Activated naive CD8-positive, alpha-beta T cell treated with anti-CD3 and anti-CD28 coated beads, Interleukin-2, amount 50 U/mL, for 16 hours (primary cell): ENCODE measurements around the gene SPI1.
"Not testable (repeated sequence)": the region's sequence is repeated elsewhere in the genome, so short reads cannot be mapped to it uniquely, and the experiment has no call there.

Source experiments
- DNase-seq: peaks from one replicate; pipeline ENCODE4 v3.0.0-alpha.2; 2020; ENCODE audit warnings: low read depth, low spot score

The SPI1 gene

DNA sequence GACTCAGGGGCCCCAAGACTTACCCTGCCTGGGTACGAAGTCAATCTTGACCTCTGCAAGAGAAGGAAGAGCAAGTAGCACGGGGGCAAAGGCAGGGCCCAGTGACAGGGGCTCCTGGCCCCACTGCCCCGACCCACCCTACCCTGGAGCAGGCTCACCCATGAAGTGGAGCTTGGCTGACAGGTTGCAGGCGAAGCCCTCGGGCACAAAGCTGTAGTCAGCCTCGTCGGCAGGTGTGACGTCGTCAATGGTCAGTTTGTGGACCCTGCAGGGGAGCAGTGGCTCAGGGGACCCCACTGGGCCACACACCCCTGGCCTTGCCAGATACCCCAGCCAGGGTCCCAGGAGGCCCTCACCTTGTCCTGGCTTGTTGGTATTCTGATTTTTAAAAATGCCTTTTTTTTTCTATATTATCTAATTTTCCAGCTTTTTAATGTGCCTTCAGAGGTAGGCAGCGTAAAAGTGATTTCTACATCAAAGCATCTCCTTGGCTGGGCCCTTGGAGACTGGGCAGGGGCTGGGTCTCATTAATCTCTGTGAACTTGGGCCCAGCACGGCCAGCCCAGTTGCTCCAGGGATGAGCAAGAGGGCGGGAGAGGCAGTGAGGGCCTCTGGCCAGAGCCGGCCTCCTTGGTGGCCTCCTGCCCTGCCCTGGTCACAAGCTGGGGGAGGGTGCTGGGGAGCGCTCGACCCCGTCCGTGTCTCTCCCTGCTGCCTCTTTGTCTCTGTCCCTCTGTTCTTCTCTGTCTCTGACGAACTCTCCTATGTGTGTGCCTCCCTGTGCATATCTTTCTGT is 37.2 kb downstream of the SPI1 start:
- no peak for DNase-seq

- no peak for DNase-seq
Observed at GRCh38 chr11:47340010-47340409, 38.3 kb downstream of the SPI1 start.

DNA sequence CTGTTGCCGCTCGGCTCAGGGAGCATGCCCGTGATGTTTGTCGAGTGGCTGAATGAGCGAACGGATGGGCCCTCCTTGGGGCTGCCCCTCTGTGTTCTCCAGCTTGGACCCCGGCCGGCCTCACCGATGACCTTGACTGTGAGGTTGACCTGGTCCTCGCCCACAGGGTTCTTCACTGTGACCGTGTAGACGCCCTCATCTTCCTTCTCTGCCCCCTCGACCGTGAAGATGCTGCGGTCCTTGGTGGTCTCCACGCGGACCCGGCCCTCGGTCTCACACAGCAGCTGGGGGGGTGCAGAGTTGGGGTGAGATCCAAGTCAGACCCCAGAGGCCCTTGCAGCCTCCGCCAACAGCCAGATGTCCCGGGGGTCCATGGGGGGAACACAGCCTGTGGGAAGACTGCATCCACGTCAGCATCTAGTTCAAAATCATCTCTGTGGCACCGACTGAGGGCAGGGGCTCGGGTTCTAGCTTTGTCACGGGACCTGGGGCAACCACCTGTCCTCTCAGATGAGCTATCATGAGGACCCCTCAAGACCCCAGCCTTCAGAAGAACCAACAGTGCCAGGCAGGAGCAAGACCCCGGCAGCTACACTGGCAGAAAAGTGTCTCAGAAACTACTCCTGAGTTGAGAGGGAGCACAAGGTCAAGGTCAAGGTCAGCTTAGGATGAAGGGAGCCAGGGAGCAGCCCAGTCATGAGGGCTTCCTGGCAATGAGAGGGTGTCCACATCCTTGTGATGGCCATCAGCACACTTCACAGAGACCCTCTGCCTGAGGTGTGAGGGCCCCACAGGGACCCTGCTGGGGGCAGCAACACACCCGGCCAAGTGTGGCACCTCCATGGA is 39.7 kb downstream of the SPI1 start:
- DNase-seq, result no peak

GRCh38 chr11:47337229-47337924 is 41.0 kb downstream of the SPI1 start:
- no peak for DNase-seq

DNA sequence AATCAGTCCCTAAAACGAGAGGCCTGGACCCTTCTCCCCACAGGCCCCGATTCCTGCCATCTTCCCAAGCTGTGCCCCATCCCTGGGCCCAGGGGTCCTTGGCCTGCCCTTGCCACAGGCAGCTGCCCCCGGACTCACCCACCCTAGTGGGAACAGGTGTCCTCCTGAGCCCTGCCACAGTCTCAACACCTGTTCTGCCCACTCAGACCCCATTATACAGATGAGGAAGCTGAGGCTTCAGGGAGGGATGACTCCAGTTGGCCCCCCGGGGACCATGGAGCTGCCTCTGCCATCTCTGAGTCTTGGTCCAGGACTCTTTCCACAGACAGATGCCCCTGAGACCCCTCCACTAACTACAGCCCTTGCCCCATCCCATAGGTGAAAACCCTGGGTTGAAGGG is 41.8 kb downstream of the SPI1 start:
- no peak for DNase-seq

DNA sequence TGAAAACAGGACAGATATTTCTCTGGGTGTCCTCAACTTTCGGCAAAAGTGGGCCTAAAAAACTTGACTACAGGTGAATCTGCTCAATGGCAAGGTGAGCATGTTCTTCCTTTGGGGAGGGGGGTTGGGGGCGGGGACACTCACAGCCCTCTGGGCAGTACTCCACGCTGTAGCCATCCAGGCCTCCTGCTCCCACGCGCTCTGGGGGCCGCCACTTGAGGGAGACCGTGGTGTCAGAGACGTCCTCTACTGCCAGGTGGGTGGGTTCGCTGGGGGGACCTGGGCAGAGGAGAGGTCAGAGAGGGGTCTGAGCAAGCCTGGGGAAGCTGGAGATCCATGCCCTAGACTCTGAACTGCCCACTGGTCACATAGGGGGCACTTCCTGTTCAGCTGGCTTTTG is 42.6 kb downstream of the SPI1 start:
- no peak for DNase-seq

DNA sequence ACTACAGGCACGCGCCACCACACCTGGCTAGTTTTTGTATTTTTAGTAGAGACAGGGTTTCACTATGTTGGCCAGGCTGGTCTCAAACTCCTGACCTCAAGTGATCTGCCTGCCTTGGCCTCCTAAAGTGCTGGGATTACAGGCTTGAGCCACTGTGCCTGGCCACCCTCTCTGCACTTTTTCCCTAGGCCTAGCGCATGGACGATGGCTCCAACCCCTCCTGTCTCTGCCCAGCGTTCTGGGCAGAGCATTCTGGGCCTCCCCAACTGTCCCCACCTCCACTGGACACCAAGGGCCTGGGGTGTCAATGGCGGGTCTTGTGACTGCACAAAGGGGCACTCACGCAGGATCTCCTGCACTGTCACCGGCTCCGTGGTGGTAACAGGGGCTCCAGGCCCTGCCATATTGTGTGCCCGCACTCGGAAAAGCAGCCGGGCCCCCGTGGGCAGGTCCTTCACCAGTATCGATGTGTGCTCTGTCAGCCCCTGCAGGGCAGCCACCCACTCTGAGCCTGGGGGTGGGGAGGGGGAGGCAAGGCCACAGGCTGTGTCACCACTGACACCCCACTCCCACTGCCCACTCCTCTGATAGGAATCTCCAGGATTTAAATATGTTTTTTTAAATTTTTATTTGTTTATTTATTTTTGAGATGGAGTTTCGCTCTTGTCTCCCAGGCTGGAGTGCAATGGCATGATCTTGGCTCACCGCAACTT is 43.5 kb downstream of the SPI1 start:
- DNase-seq, result not testable (repeated sequence)

DNA sequence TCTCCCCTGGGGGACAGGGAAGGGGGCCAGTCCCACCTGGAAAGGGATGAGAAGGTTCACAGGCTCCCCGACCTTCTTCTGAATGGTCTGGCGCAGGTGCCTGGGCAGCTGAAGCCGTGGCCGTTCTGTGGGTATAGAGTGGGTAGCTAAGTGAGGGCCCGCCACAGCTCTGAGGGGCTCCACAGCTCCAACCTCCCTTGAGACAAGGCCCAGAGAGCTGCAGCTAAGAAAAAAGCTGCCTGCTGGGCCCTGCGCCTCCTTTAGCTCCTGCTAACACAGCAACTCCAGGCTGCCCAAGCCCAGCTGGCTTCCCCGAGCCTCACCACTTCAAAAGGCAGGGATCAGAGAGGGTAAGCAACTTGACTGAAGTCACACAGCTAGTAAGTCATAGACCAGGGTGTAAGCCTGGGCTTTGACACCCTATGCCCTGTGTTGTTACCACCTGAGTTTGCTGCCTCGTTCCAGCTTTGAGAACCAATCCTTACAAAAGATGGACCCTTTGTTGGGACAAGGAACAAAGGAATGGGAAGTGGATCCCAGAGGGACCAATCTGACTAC is 44.4 kb downstream of the SPI1 start:
- DNase-seq, result no peak

DNA sequence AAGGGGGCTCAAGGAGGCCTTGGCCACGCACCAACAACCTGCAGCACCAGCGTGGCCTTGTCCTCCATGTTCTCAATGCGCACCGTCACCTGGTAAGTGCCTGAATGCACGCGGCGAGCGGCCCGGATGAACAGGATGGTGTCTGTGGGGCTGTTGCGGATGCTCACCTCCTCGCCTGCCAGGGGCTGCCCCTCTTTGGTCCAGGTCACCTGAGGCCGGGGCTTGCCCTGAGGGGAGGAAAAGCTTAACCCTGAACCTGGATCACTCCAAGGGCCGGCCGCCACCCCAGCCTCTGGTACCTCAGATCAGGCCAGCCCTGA is 44.9 kb downstream of the SPI1 start:
- DNase-seq, result no peak

DNA sequence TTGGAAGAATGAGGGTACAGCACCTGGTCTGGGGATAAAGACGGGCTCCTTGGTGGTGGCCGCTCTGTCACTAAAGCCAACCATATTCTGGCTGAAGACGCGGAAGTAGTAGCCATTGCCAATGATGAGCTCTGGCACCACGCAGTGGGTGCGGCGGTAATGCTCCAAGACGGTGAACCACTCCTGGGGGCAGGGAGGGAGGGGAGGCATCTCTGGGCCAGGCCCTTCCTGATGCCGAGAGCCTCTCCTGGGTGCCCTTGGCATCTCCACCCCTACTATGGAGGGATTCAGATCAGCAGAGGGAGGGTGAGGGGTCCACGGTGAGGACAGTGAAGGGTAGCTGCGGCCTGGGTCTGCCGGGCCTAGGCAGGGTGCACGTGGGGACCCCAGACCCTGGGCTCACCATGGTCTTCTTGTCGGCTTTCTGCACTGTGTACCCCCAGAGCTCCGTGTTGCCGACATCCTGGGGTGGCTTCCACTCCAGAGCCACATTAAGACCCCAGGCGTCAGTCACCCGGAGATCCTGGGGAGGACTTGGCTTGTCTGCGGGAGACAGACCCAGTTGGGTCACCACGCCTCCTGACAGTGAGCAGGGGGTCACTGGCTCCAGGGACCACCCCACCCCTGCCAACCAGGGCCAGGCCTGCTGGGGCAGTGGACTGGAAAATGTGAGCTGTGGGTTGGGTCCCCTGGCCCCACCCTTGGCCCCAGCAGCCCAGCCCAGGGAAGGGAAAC is 45.4 kb downstream of the SPI1 start:
- DNase-seq, result no peak

GRCh38 chr11:47332303-47332711 is 46.0 kb downstream of the SPI1 start:
- no peak for DNase-seq

DNA sequence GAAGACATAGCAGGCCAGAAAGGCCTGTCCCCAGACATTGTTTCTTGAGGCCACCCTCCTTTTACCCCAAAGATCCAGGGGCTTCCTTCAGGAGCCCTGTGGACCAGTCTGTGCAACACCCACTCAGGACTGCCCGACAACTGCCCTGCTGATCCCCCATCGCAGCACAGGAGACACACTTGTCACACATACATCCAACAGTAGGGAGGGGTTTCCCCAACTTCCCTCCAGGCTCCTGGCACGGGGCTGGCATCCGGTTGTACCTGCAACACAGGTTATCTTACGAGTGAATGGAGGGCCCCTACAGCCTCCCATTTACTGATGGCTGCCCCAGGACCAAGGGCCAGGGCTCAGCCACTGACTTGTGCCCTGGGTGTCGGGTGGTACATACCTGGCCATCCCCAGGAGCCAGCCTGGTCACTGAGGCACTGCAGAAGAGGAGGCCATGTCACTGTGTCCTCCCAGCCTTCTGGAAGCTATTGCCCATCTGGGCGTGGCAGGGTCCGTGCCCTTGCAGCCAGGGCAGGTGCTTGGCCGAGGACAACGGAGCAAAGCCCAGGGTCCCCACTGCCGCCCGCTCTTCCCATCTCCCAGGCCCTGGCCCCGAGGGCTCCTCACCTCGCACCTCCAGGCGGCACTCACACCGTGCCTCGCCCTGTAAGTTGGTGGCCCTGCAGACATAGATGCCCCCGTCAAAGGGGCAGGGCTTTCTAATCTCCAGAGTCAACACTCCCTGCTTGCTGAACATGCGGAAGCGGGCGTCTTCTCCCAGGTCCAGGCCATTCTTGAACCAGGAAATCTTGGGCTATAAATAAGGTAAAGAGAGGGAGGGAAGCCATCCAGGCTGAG is 46.7 kb downstream of the SPI1 start:
- no peak for DNase-seq

DNA sequence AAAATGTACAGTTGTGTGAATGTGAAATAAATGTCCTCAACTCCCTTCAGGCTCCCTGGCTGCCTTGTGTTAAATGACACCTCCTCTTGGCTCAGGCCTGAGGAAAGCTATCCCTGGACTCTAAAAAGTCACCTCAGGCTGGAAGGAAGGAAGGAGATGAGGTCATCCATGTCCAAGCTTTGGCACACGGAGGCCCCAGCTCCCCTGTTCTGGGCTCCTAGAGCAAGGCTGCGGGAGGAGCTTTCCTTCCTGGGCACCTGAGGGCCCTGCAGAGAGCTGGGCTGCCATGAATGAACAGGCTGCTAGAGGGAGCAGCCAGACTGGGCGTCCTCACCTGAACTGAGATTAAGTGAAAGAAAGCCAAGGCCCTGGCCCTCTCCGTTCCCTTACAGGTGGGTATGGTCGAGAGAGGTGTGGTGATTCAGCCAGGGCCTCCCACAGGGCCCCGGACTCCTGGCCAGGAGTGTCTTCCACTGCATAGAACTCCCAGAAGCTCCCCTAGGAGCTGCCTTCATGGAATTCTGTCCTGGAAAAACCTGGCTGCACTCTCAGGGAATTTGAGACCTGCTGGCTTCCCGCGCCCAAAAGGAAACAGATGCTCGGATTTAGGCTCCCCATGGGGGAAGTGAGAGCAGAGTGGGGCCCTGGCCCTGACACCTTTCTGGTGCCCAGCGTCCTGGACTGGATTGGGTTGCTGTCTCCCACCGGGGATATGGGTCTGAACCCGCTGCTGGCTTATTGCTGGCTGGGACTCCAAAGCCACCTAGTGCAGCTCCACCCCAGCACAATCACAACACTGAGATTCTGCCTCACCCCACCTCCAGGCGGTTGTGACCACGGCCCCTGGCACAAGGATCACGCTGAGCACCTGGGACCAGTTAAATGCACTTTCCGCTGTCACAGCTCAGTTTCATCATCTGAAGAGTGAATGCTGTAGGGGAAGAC is 48.1 kb downstream of the SPI1 start:
- no peak for DNase-seq

GRCh38 chr11:47329431-47329986 is 48.8 kb downstream of the SPI1 start:
- no peak for DNase-seq

- DNase-seq, result no peak
Observed at GRCh38 chr11:47328449-47329390, 49.6 kb downstream of the SPI1 start.

- no peak for DNase-seq
Observed at GRCh38 chr11:47327949-47328348, 50.4 kb downstream of the SPI1 start.

DNA sequence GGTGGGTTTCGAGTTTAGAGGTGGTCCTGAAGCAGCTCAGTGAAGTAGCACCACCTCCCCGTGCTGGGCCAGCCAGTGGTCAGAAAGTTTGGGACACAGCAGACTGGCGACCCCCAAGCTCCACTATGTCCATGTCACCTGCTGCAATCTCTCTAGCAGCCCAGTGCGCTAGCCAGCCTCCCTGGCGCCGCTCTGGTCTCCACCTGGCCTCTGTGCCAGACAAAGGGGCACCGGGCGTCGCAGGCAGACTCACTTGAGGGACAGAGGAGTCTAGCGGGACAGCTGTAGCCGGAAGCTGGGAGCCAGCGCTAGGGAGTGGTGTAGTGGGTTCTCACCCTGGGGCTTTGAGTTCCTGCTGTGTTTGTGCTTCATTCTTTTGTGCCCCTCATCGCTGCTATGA is 51.3 kb downstream of the SPI1 start:
- no peak for DNase-seq
